Brain microvascular endothelial cell (primary cell): ENCODE results near the gene RRN3.
"Not testable (repeated sequence)": the region's sequence is repeated elsewhere in the genome, so short reads cannot be mapped to it uniquely, and the experiment has no call there.

ENCODE experiments used
- DNase-seq: peaks from one replicate; pipeline ENCODE4 v3.0.0-alpha.2; 2020
- H3K27ac ChIP-seq: fragments of 250-450 bp; sonication (Bioruptor Pico); 2 replicates; pipeline ENCODE4 v1.5.1; 2020; ENCODE audit warnings: mild to moderate bottlenecking, moderate library complexity
- H3K27me3 ChIP-seq: fragments of 250-450 bp; sonication (Bioruptor Pico); replicated peaks from 2 replicates; pipeline ENCODE4 v1.5.1; 2020; ENCODE audit warnings: mild to moderate bottlenecking
- H3K36me3 ChIP-seq: fragments of 250-450 bp; sonication (Bioruptor Pico); replicated peaks from 2 replicates; pipeline ENCODE4 v1.5.1; 2020; ENCODE audit warnings: mild to moderate bottlenecking
- H3K4me3 ChIP-seq: 2 replicates; pipeline ENCODE4 v1.5.1; 2011; ENCODE audit warnings: low read depth, mild to moderate bottlenecking, control low read depth, low read length, moderate library complexity
- in situ Hi-C: cut with HindIII; loops from 2 replicates; pipeline ENCODE4 v1.10.0; 2017; ENCODE audit warnings: low sequenced_read_pairs, low pct_ligation_motif_present
- TF ChIP-seq, protein P1 (sequence below): IDR thresholded peaks from 2 replicates; pipeline ENCODE4 v1.5.1; 2011; ENCODE audit warnings: low read depth, mild to moderate bottlenecking, moderate library complexity, low read length, control low read depth, inconsistent platforms; ENCODE audit errors: missing control alignments

RRN3 gene

GRCh38 chr16:15073101-15073500 lies 21.0 kb downstream of the RRN3 start:
- in situ Hi-C loops = no loop called here
- H3K27me3 ChIP-seq = no peaks in the 10 kb centered on the region
- DNase-seq = no peak
- TF ChIP-seq, protein P1, sequence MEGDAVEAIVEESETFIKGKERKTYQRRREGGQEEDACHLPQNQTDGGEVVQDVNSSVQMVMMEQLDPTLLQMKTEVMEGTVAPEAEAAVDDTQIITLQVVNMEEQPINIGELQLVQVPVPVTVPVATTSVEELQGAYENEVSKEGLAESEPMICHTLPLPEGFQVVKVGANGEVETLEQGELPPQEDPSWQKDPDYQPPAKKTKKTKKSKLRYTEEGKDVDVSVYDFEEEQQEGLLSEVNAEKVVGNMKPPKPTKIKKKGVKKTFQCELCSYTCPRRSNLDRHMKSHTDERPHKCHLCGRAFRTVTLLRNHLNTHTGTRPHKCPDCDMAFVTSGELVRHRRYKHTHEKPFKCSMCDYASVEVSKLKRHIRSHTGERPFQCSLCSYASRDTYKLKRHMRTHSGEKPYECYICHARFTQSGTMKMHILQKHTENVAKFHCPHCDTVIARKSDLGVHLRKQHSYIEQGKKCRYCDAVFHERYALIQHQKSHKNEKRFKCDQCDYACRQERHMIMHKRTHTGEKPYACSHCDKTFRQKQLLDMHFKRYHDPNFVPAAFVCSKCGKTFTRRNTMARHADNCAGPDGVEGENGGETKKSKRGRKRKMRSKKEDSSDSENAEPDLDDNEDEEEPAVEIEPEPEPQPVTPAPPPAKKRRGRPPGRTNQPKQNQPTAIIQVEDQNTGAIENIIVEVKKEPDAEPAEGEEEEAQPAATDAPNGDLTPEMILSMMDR = no peak
- H3K27ac ChIP-seq = no peak overlapping the region
- H3K36me3 ChIP-seq = peaks cover 47% of the 10 kb centered on the region
- no peak overlapping the region for H3K4me3 ChIP-seq

GRCh38 chr16:15071916-15072769 lies 21.9 kb downstream of the RRN3 start:
- peaks cover 42% of the 10 kb centered on the region for H3K36me3 ChIP-seq
- H3K4me3 ChIP-seq, in situ Hi-C loops, H3K27me3 ChIP-seq, DNase-seq, H3K27ac ChIP-seq: not testable (repeated sequence)
- TF ChIP-seq, protein P1 = peak; percentile 37

GRCh38 chr16:15071013-15071412 lies 23.1 kb downstream of the RRN3 start:
- in situ Hi-C loops, DNase-seq, H3K4me3 ChIP-seq, H3K27me3 ChIP-seq, H3K27ac ChIP-seq: not testable (repeated sequence)
- peaks cover 40% of the 10 kb centered on the region for H3K36me3 ChIP-seq

GRCh38 chr16:15066690-15067089 lies 27.4 kb downstream of the RRN3 start:
- DNase-seq, in situ Hi-C loops, H3K27me3 ChIP-seq, H3K27ac ChIP-seq, H3K4me3 ChIP-seq: not testable (repeated sequence)
- peaks cover 38% of the 10 kb centered on the region for H3K36me3 ChIP-seq

GRCh38 chr16:15065961-15066360 lies 28.1 kb downstream of the RRN3 start:
- H3K36me3 ChIP-seq = peaks cover 42% of the 10 kb centered on the region
- H3K4me3 ChIP-seq, H3K27ac ChIP-seq, DNase-seq, H3K27me3 ChIP-seq, in situ Hi-C loops: not testable (repeated sequence)

DNA sequence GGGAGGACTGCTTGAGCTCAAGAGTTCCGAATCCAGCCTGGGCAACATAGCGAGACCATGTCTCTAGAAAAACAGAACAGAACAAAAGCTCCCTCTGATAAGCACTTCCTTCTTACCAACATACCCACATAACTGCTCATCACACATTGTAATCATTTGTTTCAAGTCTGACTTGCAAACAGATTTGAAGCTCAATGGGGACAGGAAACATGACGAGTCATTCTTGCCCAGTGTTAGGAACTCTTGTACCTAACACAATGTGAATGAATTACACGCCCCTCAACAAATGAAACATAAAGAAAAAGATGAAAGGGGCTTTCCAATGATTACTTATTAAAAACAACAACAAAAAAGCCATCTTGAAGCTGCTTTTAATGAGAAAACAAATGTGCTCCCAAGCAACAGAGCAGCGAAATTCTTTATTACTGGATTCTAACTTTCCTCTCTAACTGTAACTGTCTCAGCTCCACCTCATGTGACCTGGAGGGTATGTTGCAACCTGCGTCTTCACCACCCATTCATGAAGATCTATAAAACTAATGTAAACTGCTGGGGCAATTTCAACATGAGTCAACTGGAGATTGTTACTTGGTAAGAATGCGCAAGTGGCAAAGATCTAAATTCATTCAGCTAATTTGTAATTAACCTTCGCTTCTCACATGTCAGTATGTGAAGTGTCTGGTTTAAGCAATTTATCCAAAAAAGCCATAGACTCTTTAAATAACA lies 31.8 kb downstream of the RRN3 start:
- H3K27ac ChIP-seq, DNase-seq, H3K4me3 ChIP-seq, in situ Hi-C loops, H3K27me3 ChIP-seq: not testable (repeated sequence)
- peaks cover 46% of the 10 kb centered on the region for H3K36me3 ChIP-seq

DNA sequence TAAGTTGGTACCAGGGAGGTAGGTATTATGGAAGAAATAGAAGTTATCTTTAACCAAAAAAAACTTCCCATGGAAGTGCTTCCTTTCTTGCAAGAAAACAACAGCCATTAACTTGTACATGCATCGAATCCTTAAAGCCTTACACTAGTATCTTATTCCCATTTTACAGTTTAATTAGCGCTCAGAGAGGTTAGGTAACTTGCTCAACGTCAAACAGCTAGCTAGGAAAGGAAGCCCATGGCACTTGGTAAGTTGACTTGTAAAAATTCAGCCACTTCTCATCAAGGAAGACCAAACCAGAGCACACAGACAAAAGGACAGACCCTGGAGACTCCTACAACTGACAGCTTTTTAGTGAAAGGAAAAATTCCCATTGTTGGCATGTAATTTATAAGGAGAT lies 34.7 kb downstream of the RRN3 start:
- Histone ChIP-seq H3K4me3 (no peak overlapping the region), H3K27ac (no peak overlapping the region), H3K36me3 (peaks cover 39% of the 10 kb centered on the region), H3K27me3 (no peaks in the 10 kb centered on the region)
- no peak for DNase-seq
- in situ Hi-C loops = no loop called here
- TF ChIP-seq, protein P1 = no peak
